Measurements from ENCODE around the gene FTCD.

FTCD gene

GRCh38 chr21:46189959-46190490 lies 34.6 kb upstream of the FTCD start:
- DNase-seq (ENCODE audit: low spot score) (no peak), ATAC-seq (ENCODE audit: low read depth) (no peak)
- H3K36me3 ChIP-seq (ENCODE audit: low read depth): peaks cover 47% of the 10 kb centered on the region
- no peaks in the 10 kb centered on the region for H3K9me3 ChIP-seq (ENCODE audit: severe bottlenecking)
- TF ChIP-seq CTCF (IDR thresholded peaks at IDR 0.05; ENCODE audit: poor library complexity, severe bottlenecking): no peak
- no peaks in the 10 kb centered on the region for H3K27me3 ChIP-seq (ENCODE audit: insufficient read depth, poor library complexity, severe bottlenecking)
- H3K4me3 ChIP-seq (ENCODE audit: severe bottlenecking): no peak overlapping the region
- peaks cover 18% of the 10 kb centered on the region for H3K4me1 ChIP-seq (ENCODE audit: insufficient read depth, poor library complexity, severe bottlenecking)
- H3K27ac ChIP-seq (ENCODE audit: poor library complexity, severe bottlenecking): no peak overlapping the region

DNA sequence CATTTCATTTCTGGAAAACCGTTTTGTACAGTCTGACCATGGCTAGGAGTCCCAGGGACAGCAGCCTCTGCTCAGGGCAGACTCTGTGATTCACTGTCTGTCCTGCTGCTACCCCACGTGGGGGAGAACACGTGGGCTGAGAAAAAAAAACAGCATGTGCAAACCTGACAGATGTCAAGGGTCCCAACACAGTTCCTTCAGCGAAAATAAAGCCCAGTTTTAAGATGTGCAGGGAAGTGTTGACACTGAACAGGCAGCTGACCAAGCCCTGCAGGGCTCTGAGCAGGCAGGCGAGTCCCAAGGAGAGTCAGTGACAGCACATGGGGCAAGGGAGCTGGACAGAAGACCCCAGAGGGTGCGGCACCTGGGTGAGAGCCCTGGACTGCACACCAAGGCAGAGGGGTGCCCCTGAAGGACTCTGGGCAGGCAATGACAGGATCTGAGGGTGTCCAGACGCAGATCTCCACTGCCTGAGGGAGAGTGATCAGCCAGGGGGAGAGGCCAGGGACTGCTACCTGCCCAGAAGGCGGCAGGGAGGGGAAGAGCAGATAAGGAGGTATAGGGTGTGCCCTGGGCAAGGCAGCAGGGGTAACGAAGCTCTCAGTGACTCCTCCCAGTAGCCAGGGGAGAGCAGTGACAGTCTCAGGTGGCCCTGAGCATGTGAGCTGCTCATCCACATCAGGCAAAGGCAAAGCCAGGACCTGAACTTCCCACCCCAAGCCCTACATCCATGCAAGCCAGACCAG lies 34.0 kb upstream of the FTCD start:
- H3K27ac ChIP-seq (ENCODE audit: poor library complexity, severe bottlenecking): peak overlapping the region; percentile 38
- peaks cover 18% of the 10 kb centered on the region for H3K4me1 ChIP-seq (ENCODE audit: insufficient read depth, poor library complexity, severe bottlenecking)
- ATAC-seq (ENCODE audit: low read depth) (no peak; the same call in 2 of the 3 replicates), DNase-seq (ENCODE audit: low spot score) (peak; percentile 54)
- no peak overlapping the region for H3K4me3 ChIP-seq (ENCODE audit: severe bottlenecking)
- no peak for TF ChIP-seq CTCF (IDR thresholded peaks at IDR 0.05; ENCODE audit: poor library complexity, severe bottlenecking)
- H3K36me3 ChIP-seq (ENCODE audit: low read depth): peaks cover 41% of the 10 kb centered on the region
- no peaks in the 10 kb centered on the region for H3K27me3 ChIP-seq (ENCODE audit: insufficient read depth, poor library complexity, severe bottlenecking)
- no peaks in the 10 kb centered on the region for H3K9me3 ChIP-seq (ENCODE audit: severe bottlenecking)

- TF ChIP-seq CTCF (IDR thresholded peaks at IDR 0.05; ENCODE audit: poor library complexity, severe bottlenecking): peak; percentile 23
- Histone ChIP-seq H3K4me1 (ENCODE audit: insufficient read depth, poor library complexity, severe bottlenecking) (peaks cover 18% of the 10 kb centered on the region), H3K9me3 (ENCODE audit: severe bottlenecking) (no peaks in the 10 kb centered on the region), H3K27me3 (ENCODE audit: insufficient read depth, poor library complexity, severe bottlenecking) (no peaks in the 10 kb centered on the region), H3K4me3 (ENCODE audit: severe bottlenecking) (no peak overlapping the region), H3K27ac (ENCODE audit: poor library complexity, severe bottlenecking) (peak overlapping the region; percentile 38), H3K36me3 (ENCODE audit: low read depth) (peaks cover 35% of the 10 kb centered on the region)
- DNase-seq (ENCODE audit: low spot score): peak; percentile 69
- ATAC-seq (ENCODE audit: low read depth): no peak
These were observed 33.1 kb upstream of the FTCD start for GRCh38 chr21:46188226-46189212.

GRCh38 chr21:46187814-46188213 lies 32.4 kb upstream of the FTCD start:
- no peak for DNase-seq (ENCODE audit: low spot score)
- no peaks in the 10 kb centered on the region for H3K27me3 ChIP-seq (ENCODE audit: insufficient read depth, poor library complexity, severe bottlenecking)
- H3K4me3 ChIP-seq (ENCODE audit: severe bottlenecking): no peak overlapping the region
- no peak for ATAC-seq (ENCODE audit: low read depth)
- peak overlapping the region; percentile 38 for H3K27ac ChIP-seq (ENCODE audit: poor library complexity, severe bottlenecking)
- no peak for TF ChIP-seq CTCF (IDR thresholded peaks at IDR 0.05; ENCODE audit: poor library complexity, severe bottlenecking)
- H3K4me1 ChIP-seq (ENCODE audit: insufficient read depth, poor library complexity, severe bottlenecking): peaks cover 18% of the 10 kb centered on the region
- peaks cover 35% of the 10 kb centered on the region for H3K36me3 ChIP-seq (ENCODE audit: low read depth)
- H3K9me3 ChIP-seq (ENCODE audit: severe bottlenecking): no peaks in the 10 kb centered on the region

Measured in RWPE2 (cell line).